Left renal cortex interstitium (tissue), 4 donors: ENCODE measurements around the gene RYR1. TPM values are rescaled to one million over a fixed set of nuclear protein-coding genes. Genes with fewer than 3 reads are reported as not detected.
"Not testable (repeated sequence)": the region's sequence is repeated elsewhere in the genome, so short reads cannot be mapped to it uniquely, and the experiment has no call there.

Experiments used
- DNase-seq, 4 donors: peaks; one replicate each; pipeline ENCODE4 v3.0.0-alpha.2; 2013; ENCODE audit warnings: low read depth in 4 of 4, low spot score in 2 of 4, missing footprints in 1 of 4
- polyA plus RNA-seq, 4 donors: library from polyadenylated mRNA; unstranded; fragments of 120-200 nt; gene quantifications; one replicate each; pipeline ENCODE4 v1.2.1, GENCODE V29; 2013; ENCODE audit not compliant: insufficient read length in 4 of 4

RYR1 gene
- polyA plus RNA-seq, 4 donors, result 4.2 to 7.2 (median 5.1) TPM

DNA sequence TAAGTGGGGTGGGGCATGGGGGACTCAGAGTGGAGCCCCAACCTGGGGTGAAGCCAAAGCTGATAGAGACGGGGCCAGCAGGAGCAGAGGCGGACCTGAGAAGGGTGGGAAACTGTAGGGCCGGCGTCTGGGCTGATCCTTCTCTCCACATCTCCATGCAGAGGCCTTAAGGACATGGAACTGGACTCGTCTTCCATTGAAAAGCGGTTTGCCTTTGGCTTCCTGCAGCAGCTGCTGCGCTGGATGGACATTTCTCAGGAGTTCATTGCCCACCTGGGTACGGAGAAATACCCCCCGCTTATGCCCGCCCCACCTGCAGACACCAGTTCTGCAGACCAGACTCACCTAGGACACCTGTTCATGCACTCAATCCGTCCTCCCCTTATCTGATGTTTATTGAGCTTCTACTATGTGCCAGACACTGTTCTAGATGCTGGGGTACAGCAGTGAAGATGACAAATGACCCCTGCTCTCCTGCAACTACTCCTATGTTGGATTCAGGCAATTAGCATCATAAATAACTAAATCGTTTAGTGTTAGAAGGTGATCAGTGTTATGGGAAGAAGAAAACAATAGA lies 74.1 kb downstream of the RYR1 start:
- DNase-seq, result no peak

- DNase-seq, result no peak
Measured at GRCh38 chr19:38508507-38508906, 75.0 kb downstream of the RYR1 start.

- no peak for DNase-seq
Measured at GRCh38 chr19:38509027-38509426, 75.5 kb downstream of the RYR1 start.

- no peak for DNase-seq
Measured at GRCh38 chr19:38511074-38511708, 77.7 kb downstream of the RYR1 start.

DNA sequence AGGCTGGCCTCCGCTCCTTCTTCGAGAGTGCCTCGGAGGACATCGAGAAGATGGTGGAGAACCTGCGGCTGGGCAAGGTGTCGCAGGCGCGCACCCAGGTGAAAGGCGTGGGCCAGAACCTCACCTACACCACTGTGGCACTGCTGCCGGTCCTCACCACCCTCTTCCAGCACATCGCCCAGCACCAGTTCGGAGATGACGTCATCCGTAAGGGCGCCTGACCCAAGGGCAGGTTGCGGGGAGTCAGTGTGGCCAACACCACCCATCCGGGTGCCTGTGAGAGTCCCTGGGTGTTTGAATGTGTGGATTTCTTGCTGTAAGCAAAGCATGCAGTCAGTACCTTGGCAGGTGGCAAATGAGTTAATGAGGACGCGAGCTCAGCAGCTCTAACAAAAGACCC lies 78.8 kb downstream of the RYR1 start:
- no peak for DNase-seq

DNA sequence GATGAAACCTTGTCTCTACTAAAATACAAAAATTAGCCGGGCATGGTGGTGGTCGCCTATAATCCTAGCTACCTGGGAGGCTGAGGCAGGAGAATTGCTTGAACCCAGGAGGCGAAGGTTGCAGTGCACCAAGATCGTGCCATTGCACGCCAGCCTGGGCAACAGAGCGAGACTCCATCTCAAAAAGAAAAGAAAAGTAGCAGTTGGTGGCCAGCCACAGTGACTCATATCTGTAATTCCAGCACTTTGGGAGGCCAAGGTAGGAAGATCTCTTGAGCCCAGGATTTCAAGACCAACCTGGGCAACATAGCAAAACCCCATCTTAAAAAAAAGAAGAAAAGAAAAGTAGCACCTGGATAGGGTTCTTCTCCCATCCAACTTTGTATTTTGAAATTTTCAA lies 79.7 kb downstream of the RYR1 start:
- DNase-seq, result not testable (repeated sequence)

DNA sequence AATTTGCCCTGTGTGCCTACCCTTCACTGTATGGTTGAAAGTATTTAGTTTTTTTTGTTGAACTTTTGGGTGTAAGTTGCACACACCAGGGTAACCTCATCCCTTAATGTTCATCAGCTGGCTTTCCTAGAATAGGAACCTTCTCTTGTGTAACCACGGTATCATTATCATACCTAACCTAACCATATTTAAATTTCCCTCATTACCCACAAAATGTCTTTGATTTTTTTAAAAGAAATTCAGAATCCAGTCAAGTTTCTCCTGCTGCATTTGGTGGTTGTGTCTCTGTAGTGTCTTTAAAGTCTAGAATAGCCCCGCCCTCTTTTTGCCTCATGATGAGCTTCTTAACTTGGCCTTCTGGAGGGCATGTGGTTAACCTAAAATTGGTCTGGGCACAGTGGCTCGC lies 80.3 kb downstream of the RYR1 start:
- no peak for DNase-seq

- DNase-seq, result peak; percentile 17 to 37 (median 26)
Measured at GRCh38 chr19:38514812-38515633, 81.5 kb downstream of the RYR1 start.

- no peak for DNase-seq
Measured at GRCh38 chr19:38515896-38516295, 82.4 kb downstream of the RYR1 start.

GRCh38 chr19:38516802-38517201 lies 83.3 kb downstream of the RYR1 start:
- DNase-seq, result no peak

- no peak for DNase-seq
Measured at GRCh38 chr19:38517321-38517720, 83.8 kb downstream of the RYR1 start.

DNA sequence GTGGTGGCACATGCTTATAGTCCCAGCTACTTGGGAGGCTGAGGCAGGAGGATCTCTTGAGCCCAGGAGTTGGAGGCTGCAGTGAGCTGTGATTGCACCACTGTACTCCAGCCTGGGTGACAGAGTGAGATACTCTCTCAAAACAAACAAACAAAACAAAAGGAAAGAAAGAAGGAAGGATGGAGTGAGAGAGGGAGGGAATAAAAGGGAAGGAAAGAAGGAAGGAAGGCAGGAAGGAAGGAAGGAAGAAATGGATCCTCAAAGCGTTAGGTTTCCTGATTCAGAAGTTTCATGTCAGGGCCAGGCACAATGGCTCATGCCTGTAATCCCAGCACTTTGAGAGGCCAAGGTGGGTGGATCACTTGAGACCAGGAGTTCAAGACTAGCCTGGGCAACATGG lies 84.5 kb downstream of the RYR1 start:
- DNase-seq, result not testable (repeated sequence)

DNA sequence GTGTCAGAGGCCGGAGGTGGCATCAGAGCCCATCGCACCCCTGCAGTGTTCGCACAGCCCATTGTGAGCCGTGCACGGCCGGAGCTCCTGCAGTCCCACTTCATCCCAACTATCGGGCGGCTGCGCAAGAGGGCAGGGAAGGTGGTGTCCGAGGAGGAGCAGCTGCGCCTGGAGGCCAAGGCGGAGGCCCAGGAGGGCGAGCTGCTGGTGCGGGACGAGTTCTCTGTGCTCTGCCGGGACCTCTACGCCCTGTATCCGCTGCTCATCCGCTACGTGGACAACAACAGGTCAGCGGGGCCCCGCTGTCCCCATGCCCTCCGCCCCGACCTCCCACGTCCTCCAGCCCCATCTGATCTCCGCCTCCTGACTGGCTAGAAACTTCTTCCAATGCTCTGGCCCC lies 85.7 kb downstream of the RYR1 start:
- DNase-seq, result no peak

DNA sequence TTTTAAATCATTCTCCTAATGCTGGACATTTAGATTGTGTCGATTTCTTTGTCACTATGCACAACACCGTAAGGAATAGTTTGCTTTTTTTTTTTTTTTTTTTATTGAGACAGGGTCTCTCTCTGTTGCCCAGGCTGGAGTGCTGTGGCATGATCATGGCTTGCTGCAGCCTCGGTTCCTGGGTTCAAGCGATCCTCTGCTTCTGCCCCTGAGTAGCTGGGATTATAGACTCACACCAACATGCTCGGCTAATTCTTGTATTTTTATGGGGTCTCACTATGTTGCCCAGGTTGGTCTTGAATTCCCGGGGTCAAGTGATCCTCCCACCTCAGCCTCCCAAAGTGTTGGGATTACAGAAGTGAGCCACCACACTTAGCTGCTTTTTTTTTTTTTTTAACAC lies 86.5 kb downstream of the RYR1 start:
- no peak for DNase-seq

DNA sequence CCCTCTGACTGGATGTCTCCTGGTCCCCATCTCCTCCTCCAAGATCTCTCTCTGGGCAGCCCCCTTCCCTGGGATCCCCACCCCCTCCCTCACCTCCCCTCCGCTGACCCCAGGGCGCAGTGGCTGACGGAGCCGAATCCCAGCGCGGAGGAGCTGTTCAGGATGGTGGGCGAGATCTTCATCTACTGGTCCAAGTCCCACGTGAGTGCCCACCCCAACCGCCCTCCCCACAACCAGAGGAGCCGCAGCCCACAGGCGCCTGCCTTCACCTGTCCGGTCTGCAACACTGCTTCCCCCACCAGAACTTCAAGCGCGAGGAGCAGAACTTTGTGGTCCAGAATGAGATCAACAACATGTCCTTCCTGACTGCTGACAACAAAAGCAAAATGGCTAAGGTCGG lies 89.4 kb downstream of the RYR1 start:
- no peak for DNase-seq

- no peak for DNase-seq
Measured at GRCh38 chr19:38523319-38523718, 89.8 kb downstream of the RYR1 start.

DNA sequence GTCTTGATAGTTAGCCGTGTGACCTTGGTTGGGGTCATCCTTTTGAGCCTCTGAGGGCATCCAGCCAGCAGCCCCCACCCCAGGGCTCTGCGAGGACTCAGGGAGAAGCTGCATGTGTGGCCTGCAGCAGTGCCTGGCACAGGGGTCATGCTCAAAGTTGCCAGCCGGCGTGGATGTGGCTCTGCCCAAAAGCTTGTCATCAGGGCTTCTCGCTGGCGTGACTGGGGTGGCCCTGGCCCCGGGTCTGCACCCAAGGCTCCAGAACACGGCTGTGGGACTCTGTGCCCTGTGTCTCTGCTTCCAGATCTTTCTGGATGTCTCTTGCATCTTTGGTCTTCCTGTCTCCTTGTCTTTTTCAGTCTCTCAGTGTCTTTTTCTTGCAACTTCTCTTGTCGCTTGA lies 90.9 kb downstream of the RYR1 start:
- DNase-seq, result no peak

- no peak for DNase-seq
Measured at GRCh38 chr19:38524994-38525634, 91.6 kb downstream of the RYR1 start.

DNA sequence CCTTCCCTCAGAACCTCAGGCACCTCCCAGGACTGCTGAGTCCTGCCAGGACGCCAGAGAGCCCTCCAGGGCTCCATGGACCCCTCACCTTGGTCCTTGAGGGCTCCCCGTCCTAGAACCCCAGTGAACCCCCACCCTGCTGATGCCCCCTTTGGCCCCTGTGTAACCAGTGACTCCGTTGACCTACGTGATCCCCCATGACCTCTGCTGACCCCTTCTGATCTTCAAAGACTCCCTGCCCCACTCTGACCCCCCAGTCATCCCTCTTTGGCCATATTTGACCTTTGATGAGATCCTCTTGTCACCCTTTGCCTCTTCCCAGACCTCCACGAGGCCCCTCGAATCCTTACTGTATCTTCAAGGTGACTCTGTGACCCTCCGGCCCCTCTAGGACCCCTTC lies 92.9 kb downstream of the RYR1 start:
- no peak for DNase-seq

DNA sequence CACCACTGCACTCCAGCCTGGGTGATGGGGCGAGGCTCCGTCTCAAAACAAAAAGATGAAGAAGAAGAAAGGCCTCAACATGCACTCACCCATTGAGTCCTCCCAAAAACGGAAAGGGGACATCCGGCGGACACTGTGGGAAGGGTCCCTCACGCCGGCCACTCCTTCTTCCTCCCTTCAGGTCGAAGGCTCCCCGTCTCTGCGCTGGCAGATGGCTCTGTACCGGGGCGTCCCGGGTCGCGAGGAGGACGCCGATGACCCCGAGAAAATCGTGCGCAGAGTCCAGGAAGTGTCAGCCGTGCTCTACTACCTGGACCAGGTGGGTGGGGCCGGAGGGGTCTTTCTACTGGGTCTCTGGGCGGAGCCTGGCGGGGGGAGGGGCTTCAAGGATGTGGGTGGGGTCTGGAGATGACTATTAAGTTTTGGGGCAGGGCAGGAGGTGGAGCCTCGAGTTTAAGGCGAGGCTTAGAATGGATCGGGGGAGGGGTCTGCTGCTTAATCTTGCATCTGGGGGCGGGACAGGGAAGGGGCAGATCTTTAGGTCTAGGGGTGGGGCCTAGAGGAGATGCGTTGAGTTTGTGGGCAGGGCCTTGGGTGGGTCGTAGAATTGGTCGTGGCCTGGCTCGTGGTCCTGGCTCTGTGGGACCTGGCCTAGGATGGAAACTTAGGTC lies 94.1 kb downstream of the RYR1 start:
- no peak for DNase-seq

GRCh38 chr19:38528213-38528755 lies 94.8 kb downstream of the RYR1 start:
- DNase-seq, result no peak
